Lower leg skin (tissue), 4 donors: ENCODE measurements around the gene CAMTA1. TPM values are rescaled to one million over a fixed set of nuclear protein-coding genes. Genes with fewer than 3 reads are reported as not detected.

Experiments used
- DNase-seq, 2 donors: peaks; one replicate each; pipeline ENCODE4 v3.0.0-alpha.2; 2019; ENCODE audit warnings: low spot score in 2 of 2
- H3K4me3 ChIP-seq: fragments of 200-600 bp; sonication (generic); 2 replicates; pipeline ENCODE4 v1.5.1; 2017; ENCODE audit warnings: mild to moderate bottlenecking, low read depth; ENCODE audit not compliant: poor library complexity, severe bottlenecking
- POLR2A ChIP-seq, 2 donors: fragments of 450-650 bp; IDR thresholded peaks; one replicate each; pipeline ENCODE4 v1.6.1; 2016 to 2017; ENCODE audit warnings: antibody characterized with exemption in 2 of 2, mild to moderate bottlenecking in 1 of 2, moderate library complexity in 1 of 2
- WGBS, 2 donors: methylation state at CpG; one replicate each; pipeline ENCODE4 v1.1.5; 2018; 5-methylcytosine and 5-hydroxymethylcytosine counted together
- intact Hi-C: fragments of 100-400 bp; cut with DNase I; formaldehyde crosslinking; loops from one replicate; pipeline ENCODE4 v1.15.0; 2023; ENCODE audit warnings: low total_unique reads
- total RNA-seq, 4 donors: library from RNA; depleted of rRNA; stranded (reverse); fragments of >200 nt; gene quantifications; one replicate each; pipeline ENCODE4 v1.1.0, GENCODE V29; 2016
- TF ChIP-seq, protein P1 (sequence below), 3 donors: fragments of 450-650 bp; IDR thresholded peaks; one replicate each; pipeline ENCODE4 v1.5.1; 2016; ENCODE audit warnings: antibody characterized with exemption in 3 of 3, mild to moderate bottlenecking in 3 of 3, moderate library complexity in 2 of 3

CAMTA1 gene
- total RNA-seq, 4 donors from 2014 or later: 24.4 to 52.3 (median 32.9) TPM

DNA sequence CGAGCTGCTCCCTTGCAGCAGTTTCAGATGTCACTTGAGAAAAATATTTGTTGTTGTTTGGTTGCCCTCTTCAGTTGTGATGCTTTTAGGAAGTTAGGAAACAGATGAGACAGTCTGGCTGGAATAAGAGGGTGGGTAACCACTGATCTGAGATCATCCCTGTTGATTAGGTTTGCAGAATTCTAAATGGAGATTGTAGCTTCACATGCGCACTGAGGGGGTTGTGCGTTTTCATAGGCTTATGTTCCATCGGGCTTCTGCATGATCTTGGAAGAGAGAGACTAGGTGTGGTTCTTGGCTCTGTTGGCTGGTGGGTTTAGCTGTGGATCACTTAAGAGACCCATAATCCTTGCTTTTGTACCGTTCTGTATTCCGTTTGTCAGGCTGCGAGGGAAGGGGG, 108.1 kb downstream of the CAMTA1 start:
- intact Hi-C loops: no loop called here
- no peak overlapping the region for H3K4me3 ChIP-seq
- TF ChIP-seq POLR2A (IDR thresholded peaks at IDR 0.05): no peak
- TF ChIP-seq, protein P1, sequence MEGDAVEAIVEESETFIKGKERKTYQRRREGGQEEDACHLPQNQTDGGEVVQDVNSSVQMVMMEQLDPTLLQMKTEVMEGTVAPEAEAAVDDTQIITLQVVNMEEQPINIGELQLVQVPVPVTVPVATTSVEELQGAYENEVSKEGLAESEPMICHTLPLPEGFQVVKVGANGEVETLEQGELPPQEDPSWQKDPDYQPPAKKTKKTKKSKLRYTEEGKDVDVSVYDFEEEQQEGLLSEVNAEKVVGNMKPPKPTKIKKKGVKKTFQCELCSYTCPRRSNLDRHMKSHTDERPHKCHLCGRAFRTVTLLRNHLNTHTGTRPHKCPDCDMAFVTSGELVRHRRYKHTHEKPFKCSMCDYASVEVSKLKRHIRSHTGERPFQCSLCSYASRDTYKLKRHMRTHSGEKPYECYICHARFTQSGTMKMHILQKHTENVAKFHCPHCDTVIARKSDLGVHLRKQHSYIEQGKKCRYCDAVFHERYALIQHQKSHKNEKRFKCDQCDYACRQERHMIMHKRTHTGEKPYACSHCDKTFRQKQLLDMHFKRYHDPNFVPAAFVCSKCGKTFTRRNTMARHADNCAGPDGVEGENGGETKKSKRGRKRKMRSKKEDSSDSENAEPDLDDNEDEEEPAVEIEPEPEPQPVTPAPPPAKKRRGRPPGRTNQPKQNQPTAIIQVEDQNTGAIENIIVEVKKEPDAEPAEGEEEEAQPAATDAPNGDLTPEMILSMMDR (IDR thresholded peaks at IDR 0.05): no peak
- WGBS, 2 donors: 89 to 92% methylated on average over 7 of the region's 7 CpGs
- no peak for DNase-seq

DNA sequence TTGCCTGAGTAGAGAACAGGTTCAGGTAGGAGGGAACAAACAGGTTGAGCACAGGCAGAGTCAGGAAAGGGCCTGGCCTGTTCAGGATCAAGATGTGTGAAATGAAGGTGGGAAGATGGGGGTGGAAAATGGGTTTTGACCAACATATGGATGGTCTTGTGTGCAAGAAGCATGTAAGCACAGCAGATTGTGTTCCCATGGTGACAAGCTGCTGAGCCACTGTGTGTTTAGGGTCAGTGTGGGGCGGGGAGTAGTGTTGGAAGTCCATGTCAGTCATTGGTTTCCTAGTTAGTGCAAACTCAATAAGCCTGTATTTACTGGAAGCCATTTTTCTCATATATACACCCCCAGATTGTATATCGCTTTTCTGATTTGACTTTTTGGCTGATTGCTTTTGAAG, 111.9 kb downstream of the CAMTA1 start:
- no peak overlapping the region for H3K4me3 ChIP-seq
- 97% methylated on average over 2 of the region's 2 CpGs for WGBS, 2 donors
- no peak for DNase-seq
- intact Hi-C loops: no loop called here
- TF ChIP-seq POLR2A (IDR thresholded peaks at IDR 0.05): no peak
- TF ChIP-seq, protein P1 (IDR thresholded peaks at IDR 0.05): no peak

DNA sequence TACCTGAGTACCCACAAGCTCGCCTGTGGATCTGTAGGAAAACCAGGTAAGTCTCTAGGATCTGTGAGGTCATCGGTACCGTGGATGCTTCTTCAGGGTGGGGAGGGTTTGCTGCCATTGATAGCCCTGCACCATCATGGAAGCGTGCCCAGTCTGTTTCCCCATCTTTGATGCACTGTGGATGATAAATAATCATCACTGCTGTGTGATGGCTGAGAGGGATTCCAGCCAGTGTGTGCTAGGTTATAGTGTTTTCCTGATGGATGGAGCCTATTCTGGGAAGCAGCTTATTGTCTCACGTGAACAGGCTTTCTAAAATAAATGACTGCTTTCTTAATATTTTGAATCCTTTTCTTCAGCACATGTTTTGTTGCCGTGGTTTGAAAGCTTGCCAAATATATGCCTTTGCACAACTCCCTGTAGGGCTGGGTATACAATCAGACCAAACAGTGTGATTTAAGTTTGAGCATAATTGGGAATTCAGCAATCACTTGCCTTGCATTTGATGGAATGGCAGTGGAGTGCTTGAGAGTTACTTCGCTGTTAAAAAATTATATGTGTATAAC, 113.8 kb downstream of the CAMTA1 start:
- TF ChIP-seq POLR2A (IDR thresholded peaks at IDR 0.05): no peak
- TF ChIP-seq, protein P1 (IDR thresholded peaks at IDR 0.05): no peak
- no peak overlapping the region for H3K4me3 ChIP-seq
- 78 to 80% methylated on average over 7 of the region's 7 CpGs for WGBS, 2 donors
- no peak for DNase-seq
- intact Hi-C loops: no loop called here

DNA sequence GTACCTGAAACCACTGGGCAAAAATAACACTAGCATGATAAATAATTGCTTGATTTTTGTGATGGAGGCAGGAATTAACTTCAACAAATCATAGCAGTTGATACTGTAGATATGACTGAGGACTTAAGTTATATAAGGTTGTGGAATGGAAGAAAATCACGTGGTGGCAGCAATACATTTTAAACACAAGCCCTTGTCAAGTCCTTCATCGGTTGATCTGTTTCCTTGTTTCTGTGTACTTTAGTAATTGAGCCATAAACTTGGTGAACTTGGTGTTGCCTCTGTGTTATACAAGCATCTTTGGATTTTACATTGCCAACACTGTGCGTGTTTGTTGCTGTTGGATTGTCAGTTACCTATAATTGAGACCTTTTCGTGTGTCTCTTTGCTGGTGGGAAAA, 114.4 kb downstream of the CAMTA1 start:
- 80 to 81% methylated on average over 4 of the region's 4 CpGs for WGBS, 2 donors
- no peak for DNase-seq
- no peak for TF ChIP-seq POLR2A (IDR thresholded peaks at IDR 0.05)
- TF ChIP-seq, protein P1 (IDR thresholded peaks at IDR 0.05): no peak
- intact Hi-C loops: no loop called here
- H3K4me3 ChIP-seq: no peak overlapping the region

DNA sequence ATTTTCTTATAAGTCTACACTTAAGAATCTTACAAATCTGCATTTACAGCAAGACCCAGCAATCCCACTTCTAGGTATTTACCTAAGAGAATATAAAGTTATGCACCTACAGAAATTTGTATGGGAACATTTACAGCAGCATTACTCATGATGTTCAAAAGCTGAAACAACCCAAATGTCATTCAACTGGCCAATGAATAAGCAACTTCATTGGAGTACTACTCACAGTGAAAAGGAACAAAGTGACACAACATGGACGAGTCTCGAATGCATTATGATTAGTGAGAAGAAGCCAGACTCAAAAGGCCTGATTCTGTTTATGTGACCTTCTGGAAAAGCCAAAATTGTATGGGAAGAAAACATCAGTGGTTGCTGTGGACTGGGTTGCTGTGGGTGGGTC, 116.9 kb downstream of the CAMTA1 start:
- H3K4me3 ChIP-seq: no peak overlapping the region
- DNase-seq: no peak
- TF ChIP-seq POLR2A (IDR thresholded peaks at IDR 0.05): no peak
- TF ChIP-seq, protein P1 (IDR thresholded peaks at IDR 0.05): no peak
- 91 to 94% methylated on average over 2 of the region's 2 CpGs for WGBS, 2 donors
- intact Hi-C loops: no loop called here
